HTR-8/SVneo (cell line): ENCODE measurements around the gene NCOR1.
A peak's percentile ranks its signal among the peaks of the same experiment; 100 is the strongest.
"Not testable (repeated sequence)": the region's sequence is repeated elsewhere in the genome, so short reads cannot be mapped to it uniquely, and the experiment has no call there.

Experiments
- DNase-seq: peaks from one replicate; pipeline ENCODE4 v3.0.0; 2011; ENCODE audit warnings: low spot score, mixed read lengths; ENCODE audit not compliant: insufficient read length
- FAIRE-seq: peaks from 2 replicates; lab custom pipeline; 2011; peaks lifted over from hg19 to GRCh38; lab: Jason Lieb, UNC

Gene NCOR1

GRCh38 chr17:16216341-16217001 is 1.1 kb upstream of the NCOR1 start:
- not testable (repeated sequence) for FAIRE-seq, DNase-seq

GRCh38 chr17:16215965-16216316 is 607 bp upstream of the NCOR1 start:
- FAIRE-seq = no peak
- DNase-seq = no peak

DNA sequence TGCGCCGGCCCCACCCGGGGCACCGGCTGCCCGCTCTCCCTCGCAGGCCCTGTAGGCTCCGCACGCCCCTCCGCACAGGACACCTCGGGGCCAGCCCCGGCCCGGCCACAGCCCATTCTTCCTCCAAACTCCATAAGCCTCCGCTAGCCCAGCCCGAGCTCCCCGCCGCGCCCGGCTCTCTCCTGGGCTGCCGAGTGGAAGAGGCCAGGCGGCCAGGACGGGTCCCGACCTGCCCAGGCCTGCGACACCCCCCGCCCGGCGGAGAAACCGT is 397 bp downstream of the NCOR1 start:
- DNase-seq (peak; percentile 54), FAIRE-seq (no peak)

GRCh38 chr17:16214190-16215001 is 938 bp downstream of the NCOR1 start:
- FAIRE-seq = no peak
- DNase-seq = no peak

GRCh38 chr17:16212793-16213192 is 2.5 kb downstream of the NCOR1 start:
- FAIRE-seq (no peak), DNase-seq (no peak)

DNA sequence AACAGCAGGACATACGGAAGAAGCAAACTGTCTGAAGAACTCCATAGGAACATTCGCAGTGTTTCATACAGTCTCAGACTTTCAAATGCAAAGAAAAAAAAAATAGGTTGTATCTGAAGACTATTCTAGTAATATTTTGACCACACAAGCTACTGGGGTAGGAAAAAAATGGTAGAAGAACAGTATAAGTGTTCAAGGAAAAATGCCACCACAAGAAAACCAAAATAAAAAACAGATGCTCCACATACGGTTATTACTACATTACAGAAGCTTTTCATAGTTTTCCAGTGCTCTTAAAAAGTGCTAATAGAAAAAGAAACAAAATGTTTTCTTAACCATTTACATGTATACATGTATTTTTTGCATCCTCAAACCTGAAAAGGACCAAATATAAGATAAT is 3.7 kb downstream of the NCOR1 start:
- DNase-seq (no peak), FAIRE-seq (no peak)

GRCh38 chr17:16204763-16205162 is 10.6 kb downstream of the NCOR1 start:
- not testable (repeated sequence) for DNase-seq, FAIRE-seq

DNA sequence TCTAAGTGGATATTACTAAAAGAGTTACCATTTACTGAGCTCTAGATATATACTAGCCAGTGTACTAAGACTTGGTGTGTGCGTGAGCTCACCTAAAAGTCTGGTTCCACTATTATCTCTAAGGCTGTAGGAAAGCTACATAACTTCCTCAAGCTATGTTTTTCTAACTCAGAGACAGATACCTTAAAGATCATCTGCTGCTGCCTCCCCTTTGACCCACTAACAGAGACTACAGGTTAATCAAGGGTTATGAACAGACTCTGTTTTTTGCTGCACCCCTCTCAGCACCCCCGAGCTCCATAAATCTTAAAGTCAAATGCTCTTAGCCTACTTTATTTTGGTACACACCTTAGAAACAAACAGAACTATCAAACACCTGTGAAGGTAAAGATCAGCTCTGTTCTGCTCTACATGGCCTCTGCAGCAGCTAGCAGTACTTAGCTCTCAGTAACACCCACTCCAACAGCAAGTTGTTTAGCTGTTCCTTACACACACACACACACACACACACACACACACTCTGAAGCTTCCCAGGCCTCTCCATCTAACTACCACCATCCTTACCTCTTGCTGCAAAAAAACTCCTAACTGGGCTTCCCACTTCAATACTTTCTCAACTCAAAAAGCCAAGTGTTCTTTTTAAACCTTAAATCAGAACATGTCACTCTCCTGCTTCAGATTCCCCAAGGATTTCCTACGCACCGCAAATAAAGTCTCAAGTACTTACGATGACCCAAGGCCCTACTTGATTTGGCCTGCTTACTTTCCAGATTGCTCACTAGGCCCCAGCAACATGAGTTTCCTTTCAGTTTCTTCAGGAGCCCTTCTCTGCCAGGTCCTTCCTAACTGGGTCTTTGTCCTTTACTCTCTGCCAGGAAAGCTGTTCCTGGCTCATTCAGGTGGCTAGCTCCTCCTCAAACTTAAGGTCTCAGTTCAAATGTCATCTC is 12.5 kb downstream of the NCOR1 start:
- not testable (repeated sequence) for FAIRE-seq, DNase-seq

GRCh38 chr17:16201693-16202131 is 13.6 kb downstream of the NCOR1 start:
- DNase-seq, FAIRE-seq: not testable (repeated sequence)

DNA sequence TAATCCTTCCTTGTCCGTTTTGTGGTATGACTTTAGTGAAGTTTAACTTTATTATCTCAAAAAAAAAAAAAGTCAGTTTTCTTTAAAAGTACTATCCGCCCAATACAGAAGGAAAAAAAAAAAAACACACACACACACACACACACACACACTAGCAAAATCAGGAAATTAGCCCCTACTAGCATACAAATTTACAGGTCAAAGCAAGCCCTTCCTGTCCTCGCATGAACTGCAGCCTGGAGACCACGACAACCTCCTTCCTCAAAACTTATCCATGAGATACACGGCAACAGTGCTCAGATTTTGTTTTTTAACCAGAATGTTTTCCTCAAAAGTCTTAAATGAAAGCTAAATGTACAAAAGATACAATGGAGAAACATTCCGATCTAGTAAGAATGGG is 16.2 kb downstream of the NCOR1 start:
- FAIRE-seq = no peak
- no peak for DNase-seq

DNA sequence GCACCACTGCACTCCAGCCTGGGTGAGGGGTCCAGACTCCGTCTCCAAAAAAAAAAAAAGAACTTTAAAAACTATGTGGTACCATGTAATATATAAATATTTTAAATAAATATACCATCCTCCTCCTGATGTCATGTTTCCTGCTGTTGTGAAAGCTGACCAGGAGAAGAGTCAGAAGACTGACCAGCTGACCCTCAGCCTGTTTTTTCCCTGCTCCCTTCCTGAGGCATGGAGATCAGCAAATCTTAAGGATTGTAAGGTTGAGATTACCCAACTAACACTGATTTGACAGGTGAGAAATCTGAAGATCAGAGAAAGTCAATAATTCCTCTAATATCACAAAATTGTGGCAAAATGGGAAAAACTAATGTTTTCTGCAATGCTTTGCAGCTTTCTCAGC is 18.1 kb downstream of the NCOR1 start:
- FAIRE-seq (no peak), DNase-seq (no peak)

DNA sequence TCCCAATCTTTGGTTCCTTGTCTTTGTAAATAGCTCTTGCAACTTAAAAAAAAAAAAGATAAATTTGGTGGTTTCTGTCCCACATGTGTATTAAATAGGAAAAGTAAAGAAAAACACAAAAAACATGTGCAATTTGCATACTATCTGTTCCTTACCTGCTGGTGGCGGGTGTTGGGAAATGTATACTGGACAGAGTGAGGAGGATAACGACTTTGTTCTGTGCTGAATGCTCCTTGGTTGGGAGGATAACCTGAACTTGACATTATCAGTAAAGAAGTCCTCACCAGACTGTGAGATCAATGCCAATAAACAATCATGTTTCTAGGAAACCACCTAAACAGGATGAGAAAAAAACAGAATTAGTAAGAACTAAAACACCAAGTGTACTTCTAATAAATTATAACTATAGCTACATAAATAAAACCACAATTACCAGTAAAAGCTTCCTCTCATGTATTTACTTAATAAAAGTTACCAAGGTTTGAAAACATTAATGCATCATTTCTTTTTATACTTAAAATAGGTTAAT is 21.0 kb downstream of the NCOR1 start:
- FAIRE-seq, DNase-seq: not testable (repeated sequence)

- DNase-seq (no peak), FAIRE-seq (no peak)
Measured at GRCh38 chr17:16191604-16192003, 23.7 kb downstream of the NCOR1 start.

DNA sequence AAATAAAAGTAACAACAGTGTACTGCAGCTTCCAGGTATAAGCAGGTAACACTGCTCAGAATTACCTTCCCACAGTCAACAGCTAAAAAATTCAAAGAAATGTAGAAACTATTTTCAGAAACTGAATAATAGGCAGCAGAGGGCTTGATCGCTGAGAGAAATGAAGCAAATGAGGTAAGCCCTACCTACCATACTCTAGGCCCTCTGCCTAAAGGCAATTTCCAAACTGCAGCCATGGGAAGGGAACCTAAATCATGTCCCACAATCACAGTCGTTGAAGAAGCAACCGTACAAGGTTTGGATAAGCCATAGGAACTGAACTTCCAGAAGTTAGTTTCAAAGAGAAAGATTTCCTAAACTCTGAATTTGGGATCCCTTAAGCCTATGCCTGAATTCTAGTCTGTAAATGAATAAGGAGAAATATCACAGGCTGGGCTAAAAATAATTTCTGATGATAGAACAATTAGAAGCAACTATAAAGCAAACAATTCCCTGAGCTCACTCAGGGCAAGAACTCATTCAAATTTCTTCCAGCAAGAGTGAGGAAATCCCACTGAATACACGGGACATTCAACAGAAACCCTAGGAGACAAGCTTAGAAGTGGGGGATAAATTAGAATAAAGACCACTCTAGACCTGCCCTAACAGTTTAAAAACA is 24.5 kb downstream of the NCOR1 start:
- no peak for FAIRE-seq
- no peak for DNase-seq

- DNase-seq (no peak), FAIRE-seq (peak; percentile 20)
Measured at GRCh38 chr17:16189791-16190348, 25.5 kb downstream of the NCOR1 start.

- no peak for FAIRE-seq
- no peak for DNase-seq
Measured at GRCh38 chr17:16187642-16188041, 27.7 kb downstream of the NCOR1 start.

DNA sequence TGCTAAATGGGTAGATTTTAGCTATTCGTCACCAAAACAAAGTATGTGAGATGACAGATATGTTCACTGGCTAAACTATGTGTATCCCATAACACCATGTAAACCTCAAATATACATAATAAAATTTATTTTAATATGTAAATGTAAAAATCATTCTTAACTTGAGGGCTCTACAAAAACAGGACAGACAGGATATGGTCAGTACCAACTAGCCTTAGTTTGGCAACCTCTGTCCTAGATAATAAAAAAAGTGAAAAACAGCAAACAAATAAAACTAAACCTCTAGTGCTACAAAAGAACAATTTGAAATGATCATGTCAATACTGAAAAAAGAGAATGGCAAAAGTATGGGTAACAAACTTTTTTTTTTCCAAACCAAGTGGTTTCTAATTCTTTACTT is 33.8 kb downstream of the NCOR1 start:
- no peak for FAIRE-seq
- DNase-seq = no peak

DNA sequence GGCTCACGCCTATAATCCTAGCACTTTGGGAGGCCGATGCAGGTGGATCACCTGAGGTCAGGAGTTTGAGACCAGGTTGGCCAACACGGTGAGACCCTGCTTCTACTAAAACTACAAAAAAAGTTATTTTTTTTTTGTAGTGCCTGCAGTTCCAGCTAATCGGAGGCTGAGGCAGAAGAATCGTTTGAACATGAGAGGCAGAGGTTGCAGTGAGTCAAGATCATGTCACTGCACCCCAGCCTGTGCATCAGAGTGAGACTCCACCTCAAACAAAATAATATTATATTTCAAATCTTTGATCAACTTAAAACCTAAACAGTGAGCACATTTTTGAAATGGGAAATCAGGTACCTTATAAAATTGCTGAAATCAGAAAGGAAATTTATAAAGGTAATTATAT is 36.5 kb downstream of the NCOR1 start:
- DNase-seq = no peak
- FAIRE-seq = no peak

DNA sequence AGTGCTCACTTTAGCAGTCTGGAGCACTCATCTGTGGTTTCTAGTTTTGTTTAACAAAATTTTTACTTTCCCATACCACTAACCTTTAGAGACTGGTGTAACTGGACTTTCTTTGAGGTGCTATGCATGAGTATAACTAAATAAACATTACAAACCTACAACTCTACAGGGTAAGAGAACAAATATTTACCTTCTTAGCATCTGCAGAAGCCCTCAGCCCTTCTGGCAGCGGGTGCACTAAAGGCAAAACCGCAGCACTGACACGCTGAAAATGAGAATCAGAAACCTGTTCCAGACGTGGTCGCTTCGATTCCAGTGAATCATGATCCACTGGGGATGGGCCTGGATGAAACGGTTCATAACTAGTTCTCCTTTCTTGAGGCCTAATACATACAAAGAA is 43.7 kb downstream of the NCOR1 start:
- DNase-seq = no peak
- FAIRE-seq = no peak

DNA sequence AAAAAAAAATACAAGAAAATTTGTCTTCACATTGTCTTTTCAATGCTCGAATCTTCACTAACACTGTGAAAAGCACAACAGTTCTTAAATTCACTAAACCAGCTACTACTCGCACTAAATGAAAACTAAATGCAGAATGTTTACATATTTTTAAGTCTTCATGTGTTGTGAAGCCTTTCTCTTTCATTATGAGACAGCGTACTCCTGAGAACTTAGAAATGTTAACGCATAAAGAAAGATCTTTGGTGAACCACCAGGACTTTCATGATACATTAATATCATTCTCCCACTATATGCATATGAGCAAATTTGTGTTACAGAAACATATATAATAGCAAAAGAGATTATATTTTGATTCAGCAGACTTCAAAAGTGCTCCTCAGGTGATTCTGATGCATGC is 48.6 kb downstream of the NCOR1 start:
- FAIRE-seq, DNase-seq: not testable (repeated sequence)
